H1 (cell line): ENCODE data around the gene SEC23IP. TPM values are rescaled to one million over a fixed set of nuclear protein-coding genes. Genes with fewer than 3 reads are reported as not detected.

Experiments used
- CTCF ChIA-PET: fragments of 300-600 bp; sonication (Branson Sonifier 250); formaldehyde crosslinking; loops from one replicate; lab custom pipeline; 2021; ENCODE audit not compliant: partially characterized antibody; lab: Charles Lee
- POLR2A ChIA-PET: fragments of 300-600 bp; sonication (Branson Sonifier 250); formaldehyde crosslinking; loops from one replicate; lab custom pipeline; 2021; ENCODE audit warnings: inconsistent platforms; ENCODE audit not compliant: partially characterized antibody; lab: Charles Lee
- DNase-seq, 2 experiments: peaks; one replicate each; pipeline versions ENCODE4 v3.0.0 to v3.0.0-alpha.2; 2010 to 2022; ENCODE audit warnings: low spot score in 2 of 2, low read depth in 1 of 2, mixed read lengths in 1 of 2
- FAIRE-seq: peaks from 2 replicates; lab custom pipeline; 2011; peaks lifted over from hg19 to GRCh38; lab: Jason Lieb, UNC
- H2AFZ ChIP-seq: 2 replicates; pipeline ENCODE4 v1.8.1; 2012; ENCODE audit warnings: low read length, inconsistent platforms
- H2AK5ac ChIP-seq: 2 replicates; pipeline ENCODE4 v1.6.1; 2013; ENCODE audit warnings: low read depth, low read length
- H2BK120ac ChIP-seq: replicated peaks from 2 replicates; pipeline ENCODE3; 2013; ENCODE audit warnings: low read depth, low read length, inconsistent platforms
- H2BK12ac ChIP-seq: 2 replicates; pipeline ENCODE4 v1.6.1; 2013; ENCODE audit warnings: low read depth, low read length
- H2BK15ac ChIP-seq: 2 replicates; pipeline ENCODE4 v1.6.1; 2013; ENCODE audit warnings: low read length
- H2BK20ac ChIP-seq: 2 replicates; pipeline ENCODE4 v1.6.1; 2013; ENCODE audit warnings: low read length
- H2BK5ac ChIP-seq: 2 replicates; pipeline ENCODE4 v1.6.1; 2013; ENCODE audit warnings: low read depth, low read length
- H3K14ac ChIP-seq: 2 replicates; pipeline ENCODE4 v1.6.1; 2013; ENCODE audit warnings: inconsistent platforms; ENCODE audit not compliant: insufficient read length
- H3K18ac ChIP-seq: 2 replicates; pipeline ENCODE4 v1.6.1; 2013; ENCODE audit warnings: low read length; ENCODE audit errors: extremely low read depth
- H3K23ac ChIP-seq: 2 replicates; pipeline ENCODE4 v1.6.1; 2013; ENCODE audit warnings: inconsistent platforms; ENCODE audit not compliant: insufficient read length
- H3K23me2 ChIP-seq: 2 replicates; pipeline ENCODE4 v1.6.1; 2013; ENCODE audit warnings: low read depth, low read length
- H3K27ac ChIP-seq: 2 replicates; pipeline ENCODE4 v1.6.1; 2011; ENCODE audit warnings: low read depth, low read length, inconsistent platforms
- H3K27me3 ChIP-seq, 4 experiments: replicated peaks in 1 of 4; 1 replicate in 1 of 4; 2 replicates in 3 of 4; pipeline versions ENCODE4 v1.6.1 to v1.8.1; 2011 to 2013; ENCODE audit warnings: low read length in 3 of 4, mild to moderate bottlenecking in 3 of 4, inconsistent platforms in 2 of 4, mixed read lengths in 2 of 4, moderate library complexity in 1 of 4; ENCODE audit not compliant: control insufficient read depth in 3 of 4, insufficient read depth in 3 of 4; ENCODE audit errors: extremely low read depth in 1 of 4
- H3K36me3 ChIP-seq, 4 experiments: 2 replicates each; pipeline versions ENCODE4 v1.6.1 to v1.8.1; 2011 to 2013; ENCODE audit warnings: mild to moderate bottlenecking in 4 of 4, low read length in 3 of 4, moderate library complexity in 2 of 4, control low read depth in 1 of 4, inconsistent platforms in 1 of 4; ENCODE audit not compliant: insufficient read depth in 4 of 4, control insufficient read depth in 2 of 4
- H3K4ac ChIP-seq: replicated peaks from 2 replicates; pipeline ENCODE3; 2013; ENCODE audit warnings: low read length, low read depth, mixed read lengths, inconsistent platforms; ENCODE audit not compliant: insufficient read length
- H3K4me1 ChIP-seq, 4 experiments: replicated peaks in 1 of 4; 1 replicate in 1 of 4; 2 replicates in 3 of 4; pipeline versions ENCODE4 v1.6.1 to v1.8.1; 2011 to 2013; ENCODE audit warnings: low read length in 3 of 4, inconsistent platforms in 2 of 4, mixed read lengths in 1 of 4; ENCODE audit not compliant: insufficient read depth in 4 of 4, control insufficient read depth in 3 of 4
- H3K4me2 ChIP-seq, 2 experiments: 2 replicates each; pipeline versions ENCODE4 v1.6.1 to v1.8.1; 2011 to 2013; ENCODE audit warnings: low read depth in 2 of 2, low read length in 2 of 2, control low read depth in 1 of 2, inconsistent platforms in 1 of 2, mild to moderate bottlenecking in 1 of 2; ENCODE audit not compliant: insufficient read depth in 1 of 2
- H3K4me3 ChIP-seq, 4 experiments: fragments of 200-600, 300-600 bp in 1 of 4; sonication (generic), shearing (Covaris generic), sonication (Bioruptor Twin) in 1 of 4; 2 replicates each; pipeline versions ENCODE4 v1.5.1 to v1.8.1; 2011 to 2016; ENCODE audit warnings: low read length in 4 of 4, low read depth in 3 of 4, control low read depth in 2 of 4, inconsistent platforms in 2 of 4, mild to moderate bottlenecking in 2 of 4, mixed read lengths in 1 of 4, moderate library complexity in 1 of 4; ENCODE audit not compliant: insufficient read depth in 2 of 4; ENCODE audit errors: extremely low read depth in 1 of 4
- H3K56ac ChIP-seq: replicated peaks from 2 replicates; pipeline ENCODE3; 2013; ENCODE audit warnings: low read depth, mild to moderate bottlenecking, mixed read lengths, low read length, inconsistent platforms; ENCODE audit not compliant: insufficient read length
- H3K79me1 ChIP-seq: 2 replicates; pipeline ENCODE4 v1.6.1; 2013; ENCODE audit warnings: low read depth, low read length, control low read depth
- H3K79me2 ChIP-seq, 2 experiments: 2 replicates each; pipeline versions ENCODE4 v1.6.1 to v1.8.1; 2012 to 2013; ENCODE audit warnings: low read length in 2 of 2, mild to moderate bottlenecking in 2 of 2, inconsistent platforms in 1 of 2; ENCODE audit not compliant: insufficient read depth in 2 of 2, control insufficient read depth in 1 of 2
- H3K9ac ChIP-seq, 4 experiments: replicated peaks in 1 of 4; 1 replicate in 1 of 4; 2 replicates in 3 of 4; pipeline versions ENCODE4 v1.6.1 to v1.8.1; 2011 to 2013; ENCODE audit warnings: low read depth in 3 of 4, low read length in 3 of 4, control low read depth in 2 of 4, mild to moderate bottlenecking in 2 of 4, moderate library complexity in 2 of 4, inconsistent platforms in 1 of 4; ENCODE audit errors: extremely low read depth in 1 of 4
- H3K9me3 ChIP-seq, 2 experiments: 2 replicates each; pipeline versions ENCODE4 v1.6.1 to v1.8.1; 2012 to 2013; ENCODE audit warnings: mild to moderate bottlenecking in 2 of 2, moderate library complexity in 2 of 2, control low read depth in 1 of 2, inconsistent platforms in 1 of 2, low read depth in 1 of 2, low read length in 1 of 2, mixed read lengths in 1 of 2; ENCODE audit not compliant: insufficient read depth in 2 of 2
- H4K20me1 ChIP-seq, 2 experiments: replicated peaks in 1 of 2; 2 replicates each; pipeline versions ENCODE3 to v1.8.1; 2011 to 2013; ENCODE audit warnings: inconsistent platforms in 2 of 2, low read length in 2 of 2, mild to moderate bottlenecking in 1 of 2; ENCODE audit not compliant: insufficient read depth in 2 of 2, control insufficient read depth in 1 of 2
- H4K5ac ChIP-seq: 2 replicates; pipeline ENCODE4 v1.6.1; 2013; ENCODE audit warnings: low read length, low read depth, mixed read lengths, inconsistent platforms; ENCODE audit not compliant: insufficient read length
- H4K8ac ChIP-seq: 2 replicates; pipeline ENCODE4 v1.8.0; 2013; ENCODE audit warnings: mild to moderate bottlenecking, moderate library complexity, low read length, inconsistent platforms; ENCODE audit not compliant: insufficient read depth; ENCODE audit errors: extremely low read depth
- H4K91ac ChIP-seq: replicated peaks from 2 replicates; pipeline ENCODE3; 2013; ENCODE audit warnings: low read length, mixed read lengths, inconsistent platforms; ENCODE audit not compliant: insufficient read length
- ASH2L ChIP-seq: fragments of 200-600, 300-600 bp; sonication (generic); IDR thresholded peaks from one replicate; pipeline ENCODE4 v1.7.1; 2017; ENCODE audit warnings: low read length
- ATF2 ChIP-seq: IDR thresholded peaks from 2 replicates; pipeline ENCODE4 v1.6.1; 2012; ENCODE audit warnings: low read length, inconsistent platforms
- ATF3 ChIP-seq: IDR thresholded peaks from 2 replicates; pipeline ENCODE4 v1.6.1; 2011; ENCODE audit warnings: low read depth, mild to moderate bottlenecking, low read length; ENCODE audit not compliant: insufficient read depth
- MAX ChIP-seq: IDR thresholded peaks from 2 replicates; pipeline ENCODE4 v1.6.1; 2012; ENCODE audit warnings: inconsistent platforms
- RNF2 ChIP-seq: fragments of 200-900, 300-1000 bp; sonication (generic); IDR thresholded peaks from 2 replicates; pipeline ENCODE4 v1.7.1; 2016; ENCODE audit warnings: borderline replicate concordance, low read depth, mild to moderate bottlenecking, antibody characterized with exemption, low read length; ENCODE audit not compliant: poor library complexity, severe bottlenecking; ENCODE audit errors: missing control alignments
- SIRT6 ChIP-seq: IDR thresholded peaks from one replicate; pipeline ENCODE4 v1.7.1; 2012; ENCODE audit warnings: low read length, inconsistent platforms
- SIX5 ChIP-seq: IDR thresholded peaks from 2 replicates; pipeline ENCODE4 v1.6.1; 2011; ENCODE audit warnings: mild to moderate bottlenecking, low read depth, low read length
- SP2 ChIP-seq: IDR thresholded peaks from 2 replicates; pipeline ENCODE4 v1.6.1; 2012; ENCODE audit warnings: mild to moderate bottlenecking, low read length, inconsistent platforms
- TCF12 ChIP-seq: IDR thresholded peaks from 2 replicates; pipeline ENCODE4 v1.6.1; 2011; ENCODE audit warnings: low read depth, mild to moderate bottlenecking, low read length
- YY1 ChIP-seq: IDR thresholded peaks from 2 replicates; pipeline ENCODE4 v1.6.1; 2011; ENCODE audit warnings: low read depth, mild to moderate bottlenecking, low read length
- WGBS, 2 experiments: shearing (Covaris generic) in 1 of 2; methylation state at CpG; one replicate each; pipeline versions ENCODE4 v1.1.6 to v1.1.7; 2013 to 2015; ENCODE audit warnings: low lambda C conversion rate in 2 of 2, mixed read lengths in 2 of 2, inconsistent platforms in 1 of 2, low coverage in 1 of 2, missing lambda C conversion rate in 1 of 2; ENCODE audit not compliant: insufficient replicate concordance in 2 of 2, insufficient coverage in 1 of 2, insufficient read length in 1 of 2; ENCODE audit errors: extremely low coverage in 1 of 2, missing lambda C conversion rate in 1 of 2; 5-methylcytosine and 5-hydroxymethylcytosine counted together
- polyA plus RNA-seq, 7 experiments: library from polyadenylated mRNA; depleted of rRNA in 3 of 7; stranded (reverse) in 5 of 7; unstranded in 2 of 7; fragments of >200 nt in 5 of 7; fragments of 200-250 nt in 2 of 7; gene quantifications; 1 replicate in 5 of 7; 2 replicates in 1 of 7; 4 replicates in 1 of 7; pipeline versions ENCODE4 v1.2.1 to v1.2.3, GENCODE V29; 2011 to 2013; ENCODE audit warnings: missing spikeins in 2 of 7, mixed read lengths in 2 of 7
- total RNA-seq: library from RNA; stranded (reverse); fragmentation: NEBNext Ultra II Directional; extraction: Animal tissue kit (Norgen Biotek cat#: 25700); gene quantifications from 2 replicates; pipeline ENCODE4 v1.2.1, GENCODE V29; 2021
- TF ChIP-seq, protein P1 (sequence below): IDR thresholded peaks from 2 replicates; pipeline ENCODE4 v1.6.1; 2012; ENCODE audit warnings: inconsistent platforms

The SEC23IP gene
- total and polyA plus RNA-seq, 2 of the 8 experiments (the other 6 are each of a cell fraction or from before 2014, with no cell fraction given): 29.0 to 105 TPM

DNA sequence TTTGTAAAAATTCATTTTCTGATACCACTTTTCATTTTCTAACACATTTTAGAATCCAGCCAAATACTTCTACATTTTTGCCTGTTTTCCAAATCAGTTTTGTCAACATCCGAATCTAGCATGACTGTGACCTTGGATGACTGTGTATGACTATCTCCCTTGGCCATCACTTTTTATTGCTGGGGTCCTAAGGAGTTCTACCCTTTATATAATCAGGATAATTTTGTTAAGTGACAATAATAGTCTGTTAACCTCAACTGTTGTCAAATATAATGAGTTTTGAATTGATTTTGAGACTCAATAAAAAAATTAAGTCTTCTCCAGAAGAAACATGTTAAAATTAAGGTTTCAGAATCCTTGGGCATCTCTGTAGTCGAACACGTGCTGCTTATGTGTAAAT lies 53.3 kb downstream of the SEC23IP start:
- H3K23ac ChIP-seq: no peak overlapping the region
- H3K79me2 ChIP-seq: no peaks in the 10 kb centered on the region
- no peak overlapping the region for H3K9ac ChIP-seq
- H3K56ac ChIP-seq: no peak overlapping the region
- H2BK120ac ChIP-seq: no peak overlapping the region
- no peak overlapping the region for H2AFZ ChIP-seq
- no peak overlapping the region for H4K5ac ChIP-seq
- no peak overlapping the region for H3K14ac ChIP-seq
- no peak overlapping the region for H3K18ac ChIP-seq
- no peaks in the 10 kb centered on the region for H3K4me1 ChIP-seq
- no peak overlapping the region for H3K27ac ChIP-seq
- H3K23me2 ChIP-seq: no peaks in the 10 kb centered on the region
- no peak overlapping the region for H3K4ac ChIP-seq
- H3K79me1 ChIP-seq: no peaks in the 10 kb centered on the region
- H3K4me3 ChIP-seq: no peak overlapping the region
- POLR2A ChIA-PET: interaction anchor here (1.1 kb wide), 1 partner anchor 239 kb away, joined by 3 read pairs; no protein-coding TSS in a partner anchor
- peaks cover 8 to 27% (median 17%) of the 10 kb centered on the region in 4 experiments; a peak in 7 of 8 replicates for H3K36me3 ChIP-seq
- no peak overlapping the region for H2BK5ac ChIP-seq
- 93% methylated on average over 3 of the region's 3 CpGs; no CpG with 5 or more reads in 1 of the 2 experiments for WGBS, 2 experiments
- no peak overlapping the region for H2AK5ac ChIP-seq
- CTCF ChIA-PET: interaction anchor here (1.2 to 1.6 kb wide), 2 partner anchors 13 to 276 kb away, joined by 3 to 4 read pairs; no protein-coding TSS in a partner anchor
- DNase-seq: no peak
- no peaks in the 10 kb centered on the region for H3K27me3 ChIP-seq
- H4K91ac ChIP-seq: no peak overlapping the region
- no peaks in the 10 kb centered on the region for H3K9me3 ChIP-seq
- H2BK20ac ChIP-seq: no peak overlapping the region
- H4K8ac ChIP-seq: no peak overlapping the region
- H3K4me2 ChIP-seq: no peak overlapping the region
- H4K20me1 ChIP-seq: no peaks in the 10 kb centered on the region
- FAIRE-seq: no peak
- no peak overlapping the region for H2BK12ac ChIP-seq
- H2BK15ac ChIP-seq: no peak overlapping the region
- TF ChIP-seq, protein P1, sequence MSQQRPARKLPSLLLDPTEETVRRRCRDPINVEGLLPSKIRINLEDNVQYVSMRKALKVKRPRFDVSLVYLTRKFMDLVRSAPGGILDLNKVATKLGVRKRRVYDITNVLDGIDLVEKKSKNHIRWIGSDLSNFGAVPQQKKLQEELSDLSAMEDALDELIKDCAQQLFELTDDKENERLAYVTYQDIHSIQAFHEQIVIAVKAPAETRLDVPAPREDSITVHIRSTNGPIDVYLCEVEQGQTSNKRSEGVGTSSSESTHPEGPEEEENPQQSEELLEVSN: no peak
- TF ChIP-seq YY1: no peak
- no peak for TF ChIP-seq TCF12
- TF ChIP-seq ATF2: no peak
- no peak for TF ChIP-seq SP2
- no peak for TF ChIP-seq RNF2
- TF ChIP-seq ATF3: no peak
- no peak for TF ChIP-seq ASH2L
- TF ChIP-seq MAX: no peak
- no peak for TF ChIP-seq SIRT6
- TF ChIP-seq SIX5: no peak
